ENCODE results near the gene ITPA.

GRCh38 chr20:3202965-3203314 is 6.4 kb upstream of the ITPA start:
- TF ChIP-seq EZH2 (IDR thresholded peaks at IDR 0.05) (no peak), YY1 (IDR thresholded peaks at IDR 0.05; ENCODE audit: extremely low read depth, insufficient replicate concordance, low read depth, low read length) (no peak), CTCF (IDR thresholded peaks at IDR 0.05 in 2 of 3, conservative IDR thresholded peaks at IDR 0.05 in 1 of 3; ENCODE audit: borderline replicate concordance in 1 of 3, insufficient read depth in 1 of 3, low read depth in 2 of 3, low read length in 2 of 3) (no peak)

Measured in HCT116 (cell line).